A549 (cell line): ENCODE data around the gene WHRN.

Experiments
- CEBPB ChIP-seq, 2 experiments: fragments of >200 bp in 1 of 2; sonication (Bioruptor Twin) in 1 of 2; formaldehyde crosslinking in 1 of 2; IDR thresholded peaks; 2 replicates each; pipeline ENCODE4 v1.6.1; 2012 to 2016
- CTCF ChIP-seq: fragments of >200 bp; sonication (Bioruptor Twin); formaldehyde crosslinking; IDR thresholded peaks from 3 replicates; pipeline ENCODE4 v1.5.1; 2016
- EHF ChIP-seq: fragments of 250-450 bp; sonication (Bioruptor Pico); IDR thresholded peaks from 2 replicates; pipeline ENCODE4 v1.5.0; 2020; ENCODE audit warnings: mild to moderate bottlenecking
- HOXB13 ChIP-seq: fragments of 250-450 bp; sonication (Bioruptor Pico); IDR thresholded peaks from 2 replicates; pipeline ENCODE4 v1.5.0; 2020; ENCODE audit warnings: low read depth, mild to moderate bottlenecking, moderate library complexity
- KDM5A ChIP-seq: fragments of 200-600 bp; sonication (generic); IDR thresholded peaks from 2 replicates; pipeline ENCODE4 v1.6.1; 2016; ENCODE audit warnings: antibody characterized with exemption, mild to moderate bottlenecking
- MAFK ChIP-seq: fragments of 450-650 bp; IDR thresholded peaks from 2 replicates; pipeline ENCODE4 v1.6.1; 2014; ENCODE audit not compliant: partially characterized antibody
- MAX ChIP-seq: IDR thresholded peaks from 2 replicates; pipeline ENCODE4 v1.6.1; 2012
- POLR2A ChIP-seq: IDR thresholded peaks from 2 replicates; pipeline ENCODE4 v1.6.1; 2012; ENCODE audit warnings: mild to moderate bottlenecking, low read length
- POLR2AphosphoS2 ChIP-seq: conservative IDR thresholded peaks from 2 replicates; pipeline ENCODE4 v1.6.1; 2012; ENCODE audit warnings: low read length, improper control_type of control experiment, inconsistent platforms
- SMC3 ChIP-seq: fragments of >200 bp; sonication (Bioruptor Twin); formaldehyde crosslinking; IDR thresholded peaks from 3 replicates; pipeline ENCODE4 v1.6.1; 2018; ENCODE audit warnings: inconsistent platforms
- TP53 ChIP-seq: fragments of 250-450 bp; sonication (Bioruptor Pico); IDR thresholded peaks from 2 replicates; pipeline ENCODE4 v1.5.0; 2021; ENCODE audit warnings: mild to moderate bottlenecking, moderate library complexity
- ZNF302 ChIP-seq: fragments of 250-450 bp; sonication (Bioruptor Pico); IDR thresholded peaks from 2 replicates; pipeline ENCODE4 v1.9.0; 2021; ENCODE audit warnings: inconsistent platforms, mild to moderate bottlenecking, moderate library complexity
- TF ChIP-seq, protein P1 (sequence below): fragments of 200-600 bp; sonication (generic); IDR thresholded peaks from 2 replicates; pipeline ENCODE4 v1.6.1; 2016; ENCODE audit warnings: antibody characterized with exemption, mild to moderate bottlenecking, moderate library complexity
- TF ChIP-seq, protein P2 (sequence below): fragments of 450-650 bp; IDR thresholded peaks from 2 replicates; pipeline ENCODE4 v1.6.1; 2014; ENCODE audit warnings: antibody characterized with exemption

GRCh38 chr9:114433086-114433485 lies 72.2 kb downstream of the WHRN start:
- no peak for TF ChIP-seq CEBPB (IDR thresholded peaks at IDR 0.05)
- TF ChIP-seq POLR2A = no peak
- TF ChIP-seq KDM5A = no peak
- TF ChIP-seq CTCF = no peak
- TF ChIP-seq HOXB13 (CRISPR knock-in tag) = no peak
- TF ChIP-seq POLR2AphosphoS2 = no peak
- no peak for TF ChIP-seq ZNF302 (CRISPR knock-in tag)
- no peak for TF ChIP-seq MAX
- TF ChIP-seq SMC3 = no peak
- TF ChIP-seq TP53 (CRISPR knock-in tag) = no peak
- no peak for TF ChIP-seq EHF (CRISPR knock-in tag)
- TF ChIP-seq, protein P1, sequence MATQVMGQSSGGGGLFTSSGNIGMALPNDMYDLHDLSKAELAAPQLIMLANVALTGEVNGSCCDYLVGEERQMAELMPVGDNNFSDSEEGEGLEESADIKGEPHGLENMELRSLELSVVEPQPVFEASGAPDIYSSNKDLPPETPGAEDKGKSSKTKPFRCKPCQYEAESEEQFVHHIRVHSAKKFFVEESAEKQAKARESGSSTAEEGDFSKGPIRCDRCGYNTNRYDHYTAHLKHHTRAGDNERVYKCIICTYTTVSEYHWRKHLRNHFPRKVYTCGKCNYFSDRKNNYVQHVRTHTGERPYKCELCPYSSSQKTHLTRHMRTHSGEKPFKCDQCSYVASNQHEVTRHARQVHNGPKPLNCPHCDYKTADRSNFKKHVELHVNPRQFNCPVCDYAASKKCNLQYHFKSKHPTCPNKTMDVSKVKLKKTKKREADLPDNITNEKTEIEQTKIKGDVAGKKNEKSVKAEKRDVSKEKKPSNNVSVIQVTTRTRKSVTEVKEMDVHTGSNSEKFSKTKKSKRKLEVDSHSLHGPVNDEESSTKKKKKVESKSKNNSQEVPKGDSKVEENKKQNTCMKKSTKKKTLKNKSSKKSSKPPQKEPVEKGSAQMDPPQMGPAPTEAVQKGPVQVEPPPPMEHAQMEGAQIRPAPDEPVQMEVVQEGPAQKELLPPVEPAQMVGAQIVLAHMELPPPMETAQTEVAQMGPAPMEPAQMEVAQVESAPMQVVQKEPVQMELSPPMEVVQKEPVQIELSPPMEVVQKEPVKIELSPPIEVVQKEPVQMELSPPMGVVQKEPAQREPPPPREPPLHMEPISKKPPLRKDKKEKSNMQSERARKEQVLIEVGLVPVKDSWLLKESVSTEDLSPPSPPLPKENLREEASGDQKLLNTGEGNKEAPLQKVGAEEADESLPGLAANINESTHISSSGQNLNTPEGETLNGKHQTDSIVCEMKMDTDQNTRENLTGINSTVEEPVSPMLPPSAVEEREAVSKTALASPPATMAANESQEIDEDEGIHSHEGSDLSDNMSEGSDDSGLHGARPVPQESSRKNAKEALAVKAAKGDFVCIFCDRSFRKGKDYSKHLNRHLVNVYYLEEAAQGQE = no peak
- TF ChIP-seq, protein P2, sequence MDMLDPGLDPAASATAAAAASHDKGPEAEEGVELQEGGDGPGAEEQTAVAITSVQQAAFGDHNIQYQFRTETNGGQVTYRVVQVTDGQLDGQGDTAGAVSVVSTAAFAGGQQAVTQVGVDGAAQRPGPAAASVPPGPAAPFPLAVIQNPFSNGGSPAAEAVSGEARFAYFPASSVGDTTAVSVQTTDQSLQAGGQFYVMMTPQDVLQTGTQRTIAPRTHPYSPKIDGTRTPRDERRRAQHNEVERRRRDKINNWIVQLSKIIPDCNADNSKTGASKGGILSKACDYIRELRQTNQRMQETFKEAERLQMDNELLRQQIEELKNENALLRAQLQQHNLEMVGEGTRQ = no peak
- TF ChIP-seq MAFK = no peak
